Erythroblast (primary cell): ENCODE measurements around the gene ZNF827.

Source experiments
- GATA1 ChIP-seq: IDR thresholded peaks from 2 replicates; pipeline ENCODE4 v1.6.1; 2011; ENCODE audit warnings: low read depth, mild to moderate bottlenecking, control low read depth, low read length, moderate library complexity
- POLR2A ChIP-seq: IDR thresholded peaks from 2 replicates; pipeline ENCODE4 v1.6.1; 2011; ENCODE audit warnings: mild to moderate bottlenecking, low read length

DNA sequence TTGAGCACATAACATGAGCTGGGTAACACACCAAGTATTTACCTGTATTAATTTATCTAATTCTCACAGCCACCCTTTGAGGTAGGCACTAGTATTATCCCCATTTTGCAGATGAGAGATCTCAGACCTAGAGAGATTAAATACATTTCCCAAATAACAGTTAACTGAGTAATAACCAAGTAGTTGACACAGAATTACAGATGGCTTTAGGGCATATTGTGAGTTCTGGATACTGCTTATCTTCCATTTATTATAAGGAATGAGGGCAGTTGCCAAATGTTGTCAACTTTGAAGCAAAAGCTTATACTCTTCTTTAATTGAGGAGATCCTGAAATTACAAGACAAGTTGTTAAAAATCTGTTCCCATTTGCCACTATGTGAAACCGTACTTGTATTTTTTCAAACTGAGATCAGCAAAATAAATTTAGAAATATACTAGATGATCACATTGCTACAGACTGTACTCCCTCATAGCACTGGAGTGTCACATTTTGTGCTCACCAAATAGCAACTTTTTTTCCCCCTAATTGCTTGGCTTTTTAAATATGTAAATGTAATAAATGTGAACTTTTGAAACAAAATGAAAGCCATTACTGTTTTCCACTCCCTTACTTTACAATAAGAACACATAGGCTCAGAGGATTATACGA lies 62.0 kb downstream of the ZNF827 start:
- TF ChIP-seq POLR2A (no peak), GATA1 (no peak)
